Measurements from ENCODE around the gene PNMT.

- TF ChIP-seq SIN3A (IDR thresholded peaks at IDR 0.05; ENCODE audit: borderline replicate concordance, insufficient read depth, low read depth, low read length) (no peak), CTCF (IDR thresholded peaks at IDR 0.05) (no peak)
Measured at GRCh38 chr17:39658760-39659159, 9.5 kb upstream of the PNMT start.
